Panc1 (cell line): ENCODE results near the gene INO80D. TPM values are rescaled to one million over a fixed set of nuclear protein-coding genes. Genes with fewer than 3 reads are reported as not detected.

Experiments used
- ATAC-seq: fragments of 200-7000 bp; cut with Tn5 transposase; 2 replicates; pipeline ENCODE4 v1.9.1; 2020; ENCODE audit warnings: mild to moderate bottlenecking, moderate library complexity
- BruUV-seq: library from RNA; stranded (reverse); fragments of 400-500 nt; replicated peaks from 2 replicates; lab custom pipeline; 2021; lab: Mats Ljungman, UMichigan
- CTCF ChIA-PET: fragments of 300-600 bp; sonication (Branson Sonifier 250); formaldehyde crosslinking; loops from one replicate; lab custom pipeline; 2022; ENCODE audit warnings: antibody characterized with exemption; lab: Charles Lee
- POLR2A ChIA-PET: fragments of 300-600 bp; sonication (Branson Sonifier 250); formaldehyde crosslinking; loops from one replicate; lab custom pipeline; 2022; ENCODE audit warnings: antibody characterized with exemption; lab: Charles Lee
- DNase-seq: peaks from one replicate; pipeline ENCODE4 v3.0.0-alpha.2; 2010; ENCODE audit warnings: low read depth, low spot score
- H3K27ac ChIP-seq: 2 replicates; pipeline ENCODE4 v1.5.1; 2011; ENCODE audit warnings: mild to moderate bottlenecking, low read length, inconsistent platforms
- H3K27me3 ChIP-seq: fragments of 200-500 bp; sonication (Bioruptor generic); 2 replicates; pipeline ENCODE4 v1.6.0; 2014; ENCODE audit warnings: low read length, inconsistent platforms; ENCODE audit not compliant: control insufficient read depth, insufficient read depth
- H3K36me3 ChIP-seq: fragments of 200-500 bp; sonication (Bioruptor generic); 2 replicates; pipeline ENCODE4 v1.5.1; 2014; ENCODE audit warnings: inconsistent platforms, mild to moderate bottlenecking, low read length, moderate library complexity; ENCODE audit not compliant: control insufficient read depth, insufficient read depth
- H3K4me1 ChIP-seq: 2 replicates; pipeline ENCODE4 v1.5.1; 2011; ENCODE audit warnings: inconsistent platforms, mild to moderate bottlenecking, low read length, moderate library complexity; ENCODE audit not compliant: control insufficient read depth, insufficient read depth
- H3K4me3 ChIP-seq, 2 experiments: 2 replicates each; pipeline ENCODE4 v1.5.1; 2011 to 2012; ENCODE audit warnings: low read depth in 2 of 2, low read length in 2 of 2, mild to moderate bottlenecking in 2 of 2, inconsistent platforms in 1 of 2, moderate library complexity in 1 of 2
- H3K9me3 ChIP-seq: fragments of 200-500 bp; sonication (Bioruptor generic); 2 replicates; pipeline ENCODE4 v1.5.1; 2014; ENCODE audit warnings: low read depth, mild to moderate bottlenecking, inconsistent platforms, low read length, moderate library complexity; ENCODE audit not compliant: control insufficient read depth, insufficient read depth
- POLR2AphosphoS5 ChIP-seq: IDR thresholded peaks from 2 replicates; pipeline ENCODE4 v1.6.1; 2012; ENCODE audit warnings: mild to moderate bottlenecking, low read depth, low read length, moderate library complexity
- SIN3A ChIP-seq: IDR thresholded peaks from 2 replicates; pipeline ENCODE4 v1.6.1; 2012; ENCODE audit warnings: low read depth, mild to moderate bottlenecking, low read length, moderate library complexity, borderline replicate concordance; ENCODE audit not compliant: insufficient read depth
- TCF7L2 ChIP-seq: IDR thresholded peaks from 2 replicates; pipeline ENCODE4 v1.6.1; 2011; ENCODE audit warnings: mild to moderate bottlenecking, low read depth, low read length, inconsistent platforms
- in situ Hi-C: cut with HindIII; loops from 2 replicates; pipeline ENCODE4 v1.10.0; 2016; ENCODE audit warnings: low sequenced_read_pairs, low pct_unique_long_range_greater_than_20kb
- intact Hi-C: fragments of 100-400 bp; cut with micrococcal nuclease; formaldehyde crosslinking; loops from one replicate; pipeline ENCODE4 v1.10.0; 2022; ENCODE audit not compliant: unreplicated experiment
- total RNA-seq: library from RNA; stranded (reverse); gene quantifications from one replicate; pipeline ENCODE4 v1.2.1, GENCODE V29; 2021; ENCODE audit not compliant: unreplicated experiment
- TF ChIP-seq, protein P1 (sequence below): fragments of 450-650 bp; IDR thresholded peaks from 2 replicates; pipeline ENCODE4 v1.5.1; 2017; ENCODE audit warnings: mild to moderate bottlenecking
- TF ChIP-seq, protein P2 (sequence below), 2 experiments: IDR thresholded peaks; 2 replicates each; pipeline ENCODE4 v1.6.1; 2011 to 2012; ENCODE audit warnings: low read depth in 2 of 2, control low read depth in 1 of 2, low read length in 1 of 2, mild to moderate bottlenecking in 1 of 2, moderate library complexity in 1 of 2; ENCODE audit not compliant: insufficient read depth in 1 of 2

INO80D gene
- total RNA-seq, 1 experiment from 2014 or later, result 17.9 TPM

DNA sequence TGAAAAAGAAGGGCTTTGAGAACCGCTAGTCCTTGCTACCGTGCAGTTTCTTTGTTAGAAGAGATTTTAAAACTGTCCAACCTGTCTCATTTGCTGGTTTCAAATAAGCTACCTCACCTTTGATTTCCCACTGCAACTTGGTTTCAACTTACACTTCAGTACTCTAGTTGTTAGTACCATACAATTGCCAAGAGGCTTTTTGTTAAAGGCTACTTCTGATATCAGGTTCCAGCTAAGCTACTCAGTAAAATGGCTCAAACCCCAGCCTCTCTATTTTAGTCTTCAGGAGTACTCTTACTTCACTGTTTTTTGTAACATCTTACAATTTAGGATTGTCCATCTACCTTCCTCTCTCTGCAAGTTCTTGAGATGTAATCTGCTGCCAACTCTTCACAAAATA is 91.6 kb downstream of the INO80D start:
- Histone ChIP-seq H3K36me3 (no peaks in the 10 kb centered on the region; the same call in 1 of the 2 replicates), H3K4me1 (no peaks in the 10 kb centered on the region), H3K27ac (no peak overlapping the region), H3K4me3 (no peak overlapping the region), H3K27me3 (no peaks in the 10 kb centered on the region), H3K9me3 (no peaks in the 10 kb centered on the region)
- in situ Hi-C loops (no loop called here), intact Hi-C loops (no loop called here)
- BruUV-seq, result no TSS peak
- DNase-seq (no peak), ATAC-seq (no peak)
- POLR2A ChIA-PET, result no interaction called here
- TF ChIP-seq SIN3A (no peak), POLR2AphosphoS5 (no peak), TCF7L2 (no peak)
- TF ChIP-seq, protein P1, sequence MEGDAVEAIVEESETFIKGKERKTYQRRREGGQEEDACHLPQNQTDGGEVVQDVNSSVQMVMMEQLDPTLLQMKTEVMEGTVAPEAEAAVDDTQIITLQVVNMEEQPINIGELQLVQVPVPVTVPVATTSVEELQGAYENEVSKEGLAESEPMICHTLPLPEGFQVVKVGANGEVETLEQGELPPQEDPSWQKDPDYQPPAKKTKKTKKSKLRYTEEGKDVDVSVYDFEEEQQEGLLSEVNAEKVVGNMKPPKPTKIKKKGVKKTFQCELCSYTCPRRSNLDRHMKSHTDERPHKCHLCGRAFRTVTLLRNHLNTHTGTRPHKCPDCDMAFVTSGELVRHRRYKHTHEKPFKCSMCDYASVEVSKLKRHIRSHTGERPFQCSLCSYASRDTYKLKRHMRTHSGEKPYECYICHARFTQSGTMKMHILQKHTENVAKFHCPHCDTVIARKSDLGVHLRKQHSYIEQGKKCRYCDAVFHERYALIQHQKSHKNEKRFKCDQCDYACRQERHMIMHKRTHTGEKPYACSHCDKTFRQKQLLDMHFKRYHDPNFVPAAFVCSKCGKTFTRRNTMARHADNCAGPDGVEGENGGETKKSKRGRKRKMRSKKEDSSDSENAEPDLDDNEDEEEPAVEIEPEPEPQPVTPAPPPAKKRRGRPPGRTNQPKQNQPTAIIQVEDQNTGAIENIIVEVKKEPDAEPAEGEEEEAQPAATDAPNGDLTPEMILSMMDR, result no peak
- TF ChIP-seq, protein P2, sequence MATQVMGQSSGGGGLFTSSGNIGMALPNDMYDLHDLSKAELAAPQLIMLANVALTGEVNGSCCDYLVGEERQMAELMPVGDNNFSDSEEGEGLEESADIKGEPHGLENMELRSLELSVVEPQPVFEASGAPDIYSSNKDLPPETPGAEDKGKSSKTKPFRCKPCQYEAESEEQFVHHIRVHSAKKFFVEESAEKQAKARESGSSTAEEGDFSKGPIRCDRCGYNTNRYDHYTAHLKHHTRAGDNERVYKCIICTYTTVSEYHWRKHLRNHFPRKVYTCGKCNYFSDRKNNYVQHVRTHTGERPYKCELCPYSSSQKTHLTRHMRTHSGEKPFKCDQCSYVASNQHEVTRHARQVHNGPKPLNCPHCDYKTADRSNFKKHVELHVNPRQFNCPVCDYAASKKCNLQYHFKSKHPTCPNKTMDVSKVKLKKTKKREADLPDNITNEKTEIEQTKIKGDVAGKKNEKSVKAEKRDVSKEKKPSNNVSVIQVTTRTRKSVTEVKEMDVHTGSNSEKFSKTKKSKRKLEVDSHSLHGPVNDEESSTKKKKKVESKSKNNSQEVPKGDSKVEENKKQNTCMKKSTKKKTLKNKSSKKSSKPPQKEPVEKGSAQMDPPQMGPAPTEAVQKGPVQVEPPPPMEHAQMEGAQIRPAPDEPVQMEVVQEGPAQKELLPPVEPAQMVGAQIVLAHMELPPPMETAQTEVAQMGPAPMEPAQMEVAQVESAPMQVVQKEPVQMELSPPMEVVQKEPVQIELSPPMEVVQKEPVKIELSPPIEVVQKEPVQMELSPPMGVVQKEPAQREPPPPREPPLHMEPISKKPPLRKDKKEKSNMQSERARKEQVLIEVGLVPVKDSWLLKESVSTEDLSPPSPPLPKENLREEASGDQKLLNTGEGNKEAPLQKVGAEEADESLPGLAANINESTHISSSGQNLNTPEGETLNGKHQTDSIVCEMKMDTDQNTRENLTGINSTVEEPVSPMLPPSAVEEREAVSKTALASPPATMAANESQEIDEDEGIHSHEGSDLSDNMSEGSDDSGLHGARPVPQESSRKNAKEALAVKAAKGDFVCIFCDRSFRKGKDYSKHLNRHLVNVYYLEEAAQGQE (IDR thresholded peaks at IDR 0.05; ENCODE audit: insufficient read depth in 1 of 2, low read depth in 2 of 2, low read length in 1 of 2), result no peak
- CTCF ChIA-PET, result no interaction called here

DNA sequence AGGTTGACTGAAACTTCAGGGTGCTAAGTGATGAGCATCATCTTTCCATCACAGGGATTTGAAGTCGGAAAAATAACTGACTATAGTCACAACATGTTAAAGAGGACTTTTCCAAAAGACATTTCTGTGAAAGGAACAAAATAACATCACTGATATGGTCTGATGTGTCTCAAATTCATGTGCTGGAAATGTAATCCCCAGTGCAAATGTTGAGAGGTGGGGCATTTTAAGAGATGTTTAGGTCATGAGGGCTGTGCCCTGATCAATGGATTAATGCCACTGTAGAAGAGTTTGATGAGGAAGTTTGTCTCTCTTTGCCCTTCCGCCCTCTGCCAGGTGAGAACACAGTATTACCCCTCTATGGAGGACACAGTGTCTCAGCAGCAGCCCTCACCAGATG is 95.9 kb downstream of the INO80D start:
- no TSS peak for BruUV-seq
- intact Hi-C loops (no loop called here), in situ Hi-C loops (no loop called here)
- Histone ChIP-seq H3K9me3 (no peaks in the 10 kb centered on the region), H3K4me3 (no peak overlapping the region), H3K4me1 (no peaks in the 10 kb centered on the region), H3K27ac (no peak overlapping the region), H3K27me3 (no peaks in the 10 kb centered on the region), H3K36me3 (no peaks in the 10 kb centered on the region)
- ChIA-PET POLR2A (no interaction called here), CTCF (no interaction called here)
- TF ChIP-seq SIN3A (no peak), TCF7L2 (no peak), POLR2AphosphoS5 (no peak)
- TF ChIP-seq, protein P2 (IDR thresholded peaks at IDR 0.05; ENCODE audit: insufficient read depth in 1 of 2, low read depth in 2 of 2, low read length in 1 of 2), result no peak
- TF ChIP-seq, protein P1, result no peak
- no peak for ATAC-seq
- no peak for DNase-seq
